ES-I3 (cell line): ENCODE results near the gene MCF2L.

ENCODE experiments used
- H3K36me3 ChIP-seq: 2 replicates; pipeline ENCODE4 v1.6.1; 2013; ENCODE audit warnings: mild to moderate bottlenecking, low read length, control low read depth, moderate library complexity; ENCODE audit not compliant: insufficient read depth
- H3K4me1 ChIP-seq: 2 replicates; pipeline ENCODE4 v1.6.1; 2013; ENCODE audit warnings: mild to moderate bottlenecking, control low read depth, low read length; ENCODE audit not compliant: insufficient read depth
- H3K9ac ChIP-seq: 2 replicates; pipeline ENCODE4 v1.6.1; 2013; ENCODE audit warnings: low read depth, mild to moderate bottlenecking, low read length, moderate library complexity
- H3K9me3 ChIP-seq: 2 replicates; pipeline ENCODE4 v1.6.1; 2013; ENCODE audit warnings: mild to moderate bottlenecking, low read length, moderate library complexity; ENCODE audit not compliant: control insufficient read depth, insufficient read depth

Gene MCF2L, protein sequence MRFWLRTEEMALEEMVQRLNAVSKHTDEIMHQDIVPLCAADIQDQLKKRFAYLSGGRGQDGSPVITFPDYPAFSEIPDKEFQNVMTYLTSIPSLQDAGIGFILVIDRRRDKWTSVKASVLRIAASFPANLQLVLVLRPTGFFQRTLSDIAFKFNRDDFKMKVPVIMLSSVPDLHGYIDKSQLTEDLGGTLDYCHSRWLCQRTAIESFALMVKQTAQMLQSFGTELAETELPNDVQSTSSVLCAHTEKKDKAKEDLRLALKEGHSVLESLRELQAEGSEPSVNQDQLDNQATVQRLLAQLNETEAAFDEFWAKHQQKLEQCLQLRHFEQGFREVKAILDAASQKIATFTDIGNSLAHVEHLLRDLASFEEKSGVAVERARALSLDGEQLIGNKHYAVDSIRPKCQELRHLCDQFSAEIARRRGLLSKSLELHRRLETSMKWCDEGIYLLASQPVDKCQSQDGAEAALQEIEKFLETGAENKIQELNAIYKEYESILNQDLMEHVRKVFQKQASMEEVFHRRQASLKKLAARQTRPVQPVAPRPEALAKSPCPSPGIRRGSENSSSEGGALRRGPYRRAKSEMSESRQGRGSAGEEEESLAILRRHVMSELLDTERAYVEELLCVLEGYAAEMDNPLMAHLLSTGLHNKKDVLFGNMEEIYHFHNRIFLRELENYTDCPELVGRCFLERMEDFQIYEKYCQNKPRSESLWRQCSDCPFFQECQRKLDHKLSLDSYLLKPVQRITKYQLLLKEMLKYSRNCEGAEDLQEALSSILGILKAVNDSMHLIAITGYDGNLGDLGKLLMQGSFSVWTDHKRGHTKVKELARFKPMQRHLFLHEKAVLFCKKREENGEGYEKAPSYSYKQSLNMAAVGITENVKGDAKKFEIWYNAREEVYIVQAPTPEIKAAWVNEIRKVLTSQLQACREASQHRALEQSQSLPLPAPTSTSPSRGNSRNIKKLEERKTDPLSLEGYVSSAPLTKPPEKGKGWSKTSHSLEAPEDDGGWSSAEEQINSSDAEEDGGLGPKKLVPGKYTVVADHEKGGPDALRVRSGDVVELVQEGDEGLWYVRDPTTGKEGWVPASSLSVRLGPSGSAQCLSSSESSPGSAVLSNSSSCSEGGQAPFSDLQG

DNA sequence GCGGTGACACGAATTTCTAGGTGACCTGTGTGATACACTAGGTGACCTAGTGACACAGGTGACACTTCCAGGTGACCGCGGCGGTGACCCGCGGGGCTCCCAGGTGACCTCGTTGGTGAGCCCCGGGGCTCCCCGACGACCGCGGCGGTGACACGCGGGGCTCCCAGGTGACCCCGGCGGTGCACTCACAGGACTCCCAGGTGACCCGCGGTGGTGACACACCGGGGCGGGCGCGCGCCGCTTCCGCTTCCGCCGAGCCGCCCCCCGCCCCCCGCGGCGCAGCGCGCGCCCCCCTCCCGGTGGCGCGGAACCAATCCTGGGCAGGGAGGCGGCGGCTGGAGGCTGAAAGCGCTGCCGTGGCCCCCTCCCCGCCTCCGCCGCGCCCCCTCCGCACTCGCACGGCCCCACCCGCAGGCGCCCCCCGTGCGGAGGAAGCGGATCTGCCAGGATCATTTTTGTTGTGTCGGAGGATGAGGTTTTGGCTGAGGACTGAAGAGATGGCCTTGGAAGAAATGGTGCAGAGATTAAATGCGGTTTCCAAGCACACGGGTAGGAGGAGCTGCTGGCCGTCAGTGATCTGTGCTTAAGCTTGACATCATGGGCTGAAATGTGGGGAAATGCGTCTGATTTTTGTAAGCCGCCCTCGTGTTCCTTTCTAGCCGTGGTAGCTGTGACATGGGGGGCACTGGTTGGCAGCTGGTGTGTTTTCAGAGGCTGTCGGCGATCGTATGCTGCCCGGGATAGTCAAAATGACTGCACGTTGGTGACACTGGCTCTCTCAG, at the start of gene MCF2L:
MCF2L (plus strand) TSS at position 305 of the 782 bp plus-strand sequence; CDS start at position 471, 166 bp downstream.
- Histone ChIP-seq H3K36me3 (no peaks in the 10 kb centered on the region), H3K9me3 (no peaks in the 10 kb centered on the region; the same call in 1 of the 2 replicates), H3K9ac (peak within 1 kb of the TSS; percentile 78), H3K4me1 (peaks cover 6% of the 10 kb centered on the region; the same call in 1 of the 2 replicates)

DNA sequence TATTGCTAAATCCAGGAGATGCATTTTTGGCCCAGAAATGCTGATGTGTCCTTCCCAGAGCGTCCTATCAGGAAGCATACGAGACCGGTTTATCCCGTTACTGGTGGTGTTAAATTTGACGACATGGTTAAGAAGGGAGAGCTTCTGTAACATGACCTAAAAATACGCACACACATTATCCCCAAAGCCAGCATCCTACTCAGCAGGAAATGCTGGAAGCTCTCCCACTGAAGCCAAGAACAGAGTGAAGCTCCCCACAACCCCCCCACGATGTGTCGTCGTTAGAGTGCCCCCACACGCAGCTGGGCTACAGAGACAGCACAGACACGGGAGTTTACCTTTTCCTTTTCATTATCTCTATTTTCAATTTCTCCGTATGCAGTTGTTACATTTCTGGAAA, 45.1 kb upstream of the MCF2L start:
- Histone ChIP-seq H3K9me3 (peaks cover 3% of the 10 kb centered on the region; the same call in 1 of the 2 replicates), H3K36me3 (no peaks in the 10 kb centered on the region), H3K4me1 (0 out of 2 replicates have a peak, but pooled peaks cover 3% of the 10 kb centered on the region), H3K9ac (no peak overlapping the region)

DNA sequence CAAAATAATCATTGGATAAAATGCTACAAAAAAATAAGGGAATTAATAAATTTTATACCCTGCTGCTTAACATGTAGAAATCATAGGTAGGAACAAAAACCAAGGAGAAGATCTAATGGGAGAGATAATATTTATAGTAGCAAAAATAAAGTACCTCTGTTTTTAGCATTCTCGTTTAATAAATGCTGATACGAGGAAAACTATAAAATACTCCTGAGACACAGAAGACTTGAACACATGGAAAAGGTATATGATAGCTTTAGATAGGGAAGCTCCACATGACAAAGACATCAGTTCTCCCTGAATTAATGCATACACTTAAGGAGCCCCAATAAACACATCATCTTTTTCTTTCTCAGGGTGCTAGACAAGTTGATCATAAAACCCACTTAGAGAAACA, 44.6 kb upstream of the MCF2L start:
- 0 out of 2 replicates have a peak, but pooled peaks cover 3% of the 10 kb centered on the region for H3K4me1 ChIP-seq
- peaks cover 3% of the 10 kb centered on the region; the same call in 1 of the 2 replicates for H3K9me3 ChIP-seq
- no peaks in the 10 kb centered on the region for H3K36me3 ChIP-seq

DNA sequence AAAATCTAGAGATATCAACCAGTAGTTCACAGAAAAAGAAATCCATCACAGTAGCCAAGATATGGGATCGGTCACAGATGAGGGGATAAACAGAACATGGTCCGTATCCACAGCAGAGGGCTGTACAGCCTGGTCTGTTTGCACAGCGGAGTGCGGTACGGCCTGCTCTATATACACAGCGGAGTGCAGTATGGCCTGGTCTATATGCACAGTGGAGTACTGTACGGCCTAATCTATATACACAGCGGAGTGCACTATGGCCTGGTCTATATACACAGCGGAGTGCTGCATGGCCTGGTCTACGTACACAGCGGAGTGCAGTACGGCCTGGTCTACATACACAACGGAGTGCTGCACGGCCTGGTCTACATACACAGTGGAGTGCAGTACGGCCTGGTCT, 43.0 kb upstream of the MCF2L start:
- Histone ChIP-seq H3K4me1 (no peaks in the 10 kb centered on the region), H3K36me3 (no peaks in the 10 kb centered on the region), H3K9me3 (peaks cover 3% of the 10 kb centered on the region; the same call in 1 of the 2 replicates), H3K9ac (no peak overlapping the region)

More for the DNA sequence above, 44.6 kb upstream of the MCF2L start:
- no peak overlapping the region for H3K9ac ChIP-seq

DNA sequence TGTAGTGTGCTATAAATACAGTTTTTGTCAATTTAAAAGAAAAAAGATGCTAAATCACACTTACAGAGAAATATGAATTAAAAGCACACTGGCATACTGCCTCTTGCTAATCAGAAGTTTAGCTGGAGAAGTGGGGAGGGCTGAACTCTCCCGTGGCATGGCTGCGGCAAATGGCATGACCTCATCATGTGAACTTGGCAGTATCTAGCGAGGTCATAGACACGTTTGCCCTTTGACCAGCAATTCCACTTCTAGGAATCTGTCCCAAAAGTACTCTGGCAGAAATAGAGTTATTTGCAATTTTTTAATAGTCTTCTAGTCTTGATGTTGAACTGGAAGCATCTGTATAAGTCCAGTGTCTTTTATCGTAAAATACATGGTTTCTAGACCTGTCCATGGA, 42.0 kb upstream of the MCF2L start:
- peaks cover 3% of the 10 kb centered on the region; the same call in 1 of the 2 replicates for H3K9me3 ChIP-seq
- H3K4me1 ChIP-seq, result no peaks in the 10 kb centered on the region; the same call in 1 of the 2 replicates
- H3K9ac ChIP-seq, result no peak overlapping the region
- no peaks in the 10 kb centered on the region for H3K36me3 ChIP-seq

DNA sequence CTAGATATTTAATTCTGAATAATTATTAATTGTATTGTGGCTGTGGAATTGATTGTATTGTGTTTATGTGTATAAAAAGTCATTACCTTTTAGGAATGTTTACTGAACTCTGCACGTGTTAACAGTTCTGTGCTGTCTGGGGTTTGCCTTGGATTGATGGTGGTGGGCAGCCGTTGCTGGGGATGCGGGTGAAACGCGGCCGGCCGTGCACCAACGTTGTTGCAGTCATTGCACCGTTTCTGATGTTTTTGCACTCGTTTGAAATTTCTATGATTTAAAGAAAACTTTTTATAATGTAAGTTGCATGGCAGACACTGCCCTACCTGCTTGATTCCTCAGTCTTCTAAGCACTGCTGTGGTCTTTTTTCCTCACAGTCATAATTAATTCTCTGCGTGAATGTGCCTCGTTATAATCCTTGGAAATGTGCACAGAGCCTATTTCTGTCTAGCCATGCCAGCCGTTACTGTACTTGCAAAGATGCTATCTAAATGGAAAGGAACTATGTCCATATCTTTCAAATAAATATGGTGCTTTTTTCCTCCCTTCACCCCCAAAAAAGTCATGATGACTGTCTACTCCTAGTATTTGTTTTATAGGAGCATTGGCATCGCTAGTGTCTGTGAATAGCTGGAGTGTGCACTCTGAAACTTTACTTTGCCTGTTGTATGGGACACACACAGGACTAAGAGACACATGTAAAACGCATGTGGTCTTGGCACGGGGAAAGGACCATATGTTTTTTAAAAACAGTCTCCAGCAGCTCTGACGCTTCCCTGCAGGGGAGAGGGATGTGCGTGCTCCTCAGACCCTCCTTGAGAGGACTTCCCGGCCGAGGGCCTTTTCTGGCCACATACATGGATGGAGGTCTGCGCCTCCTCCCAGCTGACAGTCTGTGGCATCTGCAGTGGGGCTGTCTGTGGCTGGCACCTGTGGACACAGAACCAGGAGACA, 40.7 kb upstream of the MCF2L start:
- H3K9ac ChIP-seq, result no peak overlapping the region
- no peaks in the 10 kb centered on the region; the same call in 1 of the 2 replicates for H3K4me1 ChIP-seq
- H3K9me3 ChIP-seq, result no peaks in the 10 kb centered on the region
- H3K36me3 ChIP-seq, result no peaks in the 10 kb centered on the region

DNA sequence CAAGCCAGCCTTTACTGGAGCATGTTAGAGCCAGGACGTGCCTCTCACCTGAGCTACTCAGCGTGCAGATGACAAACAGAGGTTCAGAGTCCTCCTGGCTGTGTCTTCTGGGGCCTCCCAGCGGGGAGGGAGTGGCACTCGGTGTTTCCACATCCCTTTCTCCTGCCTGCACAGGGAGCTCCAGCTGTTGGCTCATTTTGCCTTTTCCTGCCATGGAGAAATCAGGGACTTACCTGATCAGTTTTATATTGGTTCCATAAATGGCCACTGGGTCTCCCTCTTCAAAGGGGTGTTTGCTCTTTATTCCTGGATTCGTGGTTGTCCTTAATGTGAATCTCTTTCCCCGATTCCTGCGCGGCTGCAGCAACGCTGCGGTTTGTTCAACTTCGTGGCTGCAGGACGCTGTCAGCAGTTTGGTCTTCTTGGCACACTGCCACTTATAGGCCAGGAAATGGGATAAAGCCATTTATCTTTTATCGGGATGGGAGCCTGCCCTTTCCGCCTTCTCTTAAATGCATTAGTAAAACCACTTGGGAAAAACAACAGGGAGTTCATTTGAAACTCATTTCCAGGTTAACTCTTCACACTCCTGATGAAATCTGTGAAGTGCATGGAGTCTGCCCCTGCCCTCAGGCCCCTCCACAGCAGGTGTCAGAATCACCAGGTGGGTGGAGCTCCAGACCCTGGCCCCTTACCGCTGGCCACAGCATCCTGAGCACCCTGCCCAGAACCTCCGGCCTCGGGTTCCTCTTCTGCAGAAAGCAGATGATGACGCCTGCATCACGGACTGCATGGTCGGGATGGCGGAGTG, 39.8 kb upstream of the MCF2L start:
- H3K4me1 ChIP-seq, result no peaks in the 10 kb centered on the region; the same call in 1 of the 2 replicates
- H3K36me3 ChIP-seq, result no peaks in the 10 kb centered on the region
- no peaks in the 10 kb centered on the region for H3K9me3 ChIP-seq
- no peak overlapping the region for H3K9ac ChIP-seq

DNA sequence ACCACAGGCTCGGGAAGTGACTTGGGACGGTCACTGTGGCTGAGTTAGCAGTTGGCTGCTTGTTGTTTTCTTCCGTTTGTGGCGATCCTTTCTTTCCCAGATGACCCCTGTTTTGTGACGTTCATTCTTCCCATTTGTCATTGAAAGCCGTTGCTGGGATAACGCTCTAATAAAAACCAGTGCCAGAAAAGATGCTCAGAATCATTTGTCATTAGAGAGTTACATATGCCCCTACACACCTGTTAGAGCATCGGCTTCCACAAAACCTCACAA, 39.3 kb upstream of the MCF2L start:
- H3K9ac ChIP-seq, result no peak overlapping the region
- no peaks in the 10 kb centered on the region for H3K9me3 ChIP-seq
- H3K4me1 ChIP-seq, result no peaks in the 10 kb centered on the region; the same call in 1 of the 2 replicates
- no peaks in the 10 kb centered on the region for H3K36me3 ChIP-seq

DNA sequence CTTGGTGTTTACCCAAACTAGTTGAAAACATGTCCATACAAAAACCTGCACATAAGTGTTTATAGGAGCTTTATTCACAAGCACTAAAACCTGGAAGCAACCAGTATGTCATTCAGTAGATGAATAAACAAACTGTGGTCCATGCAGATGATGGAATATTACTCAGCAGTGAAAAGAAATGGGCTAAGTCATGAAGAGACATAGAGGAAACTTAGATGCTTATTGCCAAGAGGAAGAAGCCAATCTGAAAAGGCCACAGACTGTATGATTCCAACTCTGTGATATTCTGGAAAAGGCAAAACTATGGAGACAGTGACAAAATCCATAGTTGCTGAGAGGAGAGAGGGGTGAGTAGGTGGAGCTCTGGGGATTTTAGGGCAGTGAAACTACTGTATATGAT, 38.8 kb upstream of the MCF2L start:
- H3K36me3 ChIP-seq, result no peaks in the 10 kb centered on the region
- no peak overlapping the region for H3K9ac ChIP-seq
- H3K9me3 ChIP-seq, result no peaks in the 10 kb centered on the region
- no peaks in the 10 kb centered on the region; the same call in 1 of the 2 replicates for H3K4me1 ChIP-seq

DNA sequence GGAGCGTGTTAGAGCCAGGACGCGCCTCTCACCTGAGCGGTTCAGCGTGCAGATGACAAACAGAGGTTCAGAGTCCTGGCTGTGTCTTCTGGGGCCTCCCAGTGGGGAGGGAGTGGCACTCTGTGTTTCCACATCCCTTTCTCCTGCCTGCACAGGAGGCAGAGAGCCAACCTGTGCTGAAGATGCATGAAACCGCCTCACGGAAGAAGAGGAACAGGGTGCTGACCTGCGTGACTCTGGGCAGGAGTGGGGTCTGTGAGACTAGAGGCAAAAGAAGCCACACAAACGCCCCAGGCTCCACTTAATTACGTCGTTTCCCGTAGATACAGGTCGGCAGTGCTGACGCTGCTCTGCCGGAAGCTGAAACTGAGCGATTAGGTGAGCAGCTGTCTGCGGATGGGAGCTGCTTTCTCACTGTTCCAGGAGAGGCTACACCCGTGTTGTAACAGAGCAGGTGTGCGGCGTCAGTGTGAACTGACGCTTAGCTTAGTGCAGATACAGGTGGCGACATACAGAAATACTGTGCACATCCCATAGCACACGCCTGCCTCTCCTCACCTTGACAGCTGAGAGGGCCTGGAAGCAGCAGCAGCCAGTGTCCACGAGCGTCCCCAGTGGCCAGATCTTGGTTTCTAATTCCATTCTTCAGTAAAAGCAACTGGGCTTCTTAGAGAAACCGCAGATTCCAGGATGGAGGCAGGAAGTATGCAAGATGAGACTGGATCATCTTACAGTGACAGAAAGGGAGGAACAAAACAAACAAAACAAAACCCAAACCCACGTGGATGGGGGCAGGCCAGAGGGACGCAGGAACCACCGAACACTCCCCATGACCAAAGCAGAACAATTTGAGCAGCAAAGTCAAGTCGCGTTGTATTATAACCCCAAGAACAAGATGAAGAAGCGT, 37.7 kb upstream of the MCF2L start:
- Histone ChIP-seq H3K36me3 (no peaks in the 10 kb centered on the region), H3K9ac (no peak overlapping the region), H3K9me3 (no peaks in the 10 kb centered on the region), H3K4me1 (no peaks in the 10 kb centered on the region; the same call in 1 of the 2 replicates)

DNA sequence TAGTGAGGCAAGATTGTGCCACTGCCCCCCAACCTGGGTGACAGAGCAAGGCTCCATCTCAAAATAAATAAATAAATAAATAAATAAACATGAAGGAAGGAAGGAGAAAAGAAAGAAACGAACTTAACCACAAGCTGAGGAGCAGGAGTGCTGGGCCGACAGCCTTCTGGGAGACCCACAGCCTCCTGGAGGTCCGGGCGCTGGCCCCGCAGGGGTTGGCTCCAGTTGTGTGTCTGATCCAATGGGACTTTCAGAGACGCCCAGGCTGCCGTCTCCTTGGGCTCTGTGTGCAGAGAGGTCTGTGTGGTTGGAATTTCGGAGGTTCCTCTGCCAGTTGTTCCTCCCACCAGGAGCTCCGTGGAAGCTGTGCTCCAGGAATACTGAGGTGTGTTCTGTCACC, 36.0 kb upstream of the MCF2L start:
- no peaks in the 10 kb centered on the region; the same call in 1 of the 2 replicates for H3K4me1 ChIP-seq
- H3K9ac ChIP-seq, result no peak overlapping the region
- no peaks in the 10 kb centered on the region for H3K36me3 ChIP-seq

More for the DNA sequence above, 36.0 kb upstream of the MCF2L start:
- H3K9me3 ChIP-seq, result no peaks in the 10 kb centered on the region
